ENCODE measurements around the gene SHROOM3.

SHROOM3 gene

DNA sequence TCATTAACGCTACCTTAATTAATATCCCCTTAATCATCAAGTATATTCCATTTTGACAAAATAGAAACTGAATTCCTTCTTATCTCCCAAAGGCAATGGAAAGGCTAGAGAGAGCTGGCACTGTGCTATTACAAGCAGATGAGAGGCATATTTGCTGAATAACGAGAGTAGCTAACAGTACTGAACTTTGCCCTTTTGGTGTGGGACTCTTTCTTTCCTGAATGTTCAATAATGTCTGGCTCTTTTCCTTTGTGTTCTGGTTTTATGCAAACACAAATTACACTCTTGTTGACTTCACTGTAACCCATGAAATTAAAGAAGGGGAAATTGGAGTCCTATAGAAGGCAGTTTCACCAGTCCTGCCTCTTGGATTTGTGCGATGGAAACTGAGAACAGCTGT, 63.5 kb downstream of the SHROOM3 start:
- DNase-seq: no peak

DNA sequence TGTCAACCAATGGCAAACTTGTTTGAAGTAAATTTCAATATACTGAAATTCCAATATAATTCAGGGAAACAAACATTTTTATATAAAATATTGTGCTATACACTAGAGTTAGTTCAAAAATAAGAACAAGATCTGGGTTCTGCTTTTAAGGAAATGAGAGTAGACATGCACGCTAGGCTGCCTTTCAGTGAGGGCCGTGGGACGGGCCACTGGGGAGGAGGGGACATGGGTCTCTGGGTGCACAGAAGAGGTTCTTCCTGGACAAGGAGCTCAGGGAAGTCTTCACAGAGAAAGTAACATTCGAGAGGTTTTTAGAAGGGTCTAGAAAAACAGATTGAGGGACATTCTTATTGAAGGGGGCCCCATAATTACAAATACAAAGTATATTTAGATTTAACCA, 64.4 kb downstream of the SHROOM3 start:
- DNase-seq: no peak

DNA sequence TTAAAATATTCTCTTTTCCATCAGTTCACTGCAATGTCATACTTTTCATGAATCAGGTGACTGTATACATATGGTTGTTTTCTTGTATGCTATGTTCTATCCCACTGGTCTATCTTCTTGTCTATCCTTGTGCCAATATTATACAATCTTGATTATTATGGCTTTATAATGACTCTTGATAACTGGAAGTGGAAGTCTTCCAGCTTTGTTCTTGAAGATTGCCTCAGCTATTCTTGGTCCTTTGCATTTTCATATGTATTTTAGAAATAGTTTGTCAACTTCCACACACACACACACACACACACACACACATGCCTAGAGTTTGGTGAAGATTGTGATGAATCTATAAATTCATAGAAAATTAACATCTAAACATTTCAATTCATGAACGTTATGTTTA, 67.9 kb downstream of the SHROOM3 start:
- no peak for DNase-seq

DNA sequence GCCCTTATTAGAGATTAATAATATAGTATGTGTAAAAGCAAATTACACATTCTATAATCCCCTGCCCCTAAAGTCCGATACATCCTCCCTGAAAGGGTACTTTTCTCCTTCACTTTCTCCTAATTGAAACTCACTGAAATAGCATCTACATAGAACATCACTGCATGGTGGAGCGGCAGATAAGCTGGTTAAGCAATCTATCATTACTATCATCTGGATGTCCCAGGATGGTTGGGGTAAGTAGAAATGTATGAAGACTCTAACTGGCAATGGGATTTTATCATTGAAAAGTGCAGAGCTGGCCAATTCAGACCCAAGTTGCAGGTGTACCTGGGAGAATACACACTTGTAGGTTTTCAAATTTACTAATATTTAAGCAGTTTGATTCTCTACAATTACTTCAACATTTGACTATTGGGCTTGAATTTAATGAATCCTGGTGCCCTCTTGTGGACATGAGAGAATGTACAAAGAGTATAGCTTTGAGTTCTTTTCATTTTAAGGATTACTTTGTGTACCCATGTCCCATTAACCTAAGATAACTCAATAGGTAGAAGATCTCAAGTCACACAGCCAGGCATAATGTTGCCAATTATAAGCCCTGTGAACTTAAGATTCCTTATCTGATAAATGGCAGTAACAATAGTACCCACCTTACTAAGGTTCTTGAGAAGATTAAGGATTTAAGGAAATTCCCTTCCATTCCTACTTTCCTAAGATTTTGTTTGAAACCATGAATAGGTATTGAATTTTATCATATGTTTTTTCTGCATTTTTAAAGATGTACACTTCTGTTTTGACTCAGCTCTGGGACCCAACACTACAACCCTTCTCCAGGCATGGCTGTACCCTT, 69.8 kb downstream of the SHROOM3 start:
- peak; percentile 36 to 43 for DNase-seq

DNA sequence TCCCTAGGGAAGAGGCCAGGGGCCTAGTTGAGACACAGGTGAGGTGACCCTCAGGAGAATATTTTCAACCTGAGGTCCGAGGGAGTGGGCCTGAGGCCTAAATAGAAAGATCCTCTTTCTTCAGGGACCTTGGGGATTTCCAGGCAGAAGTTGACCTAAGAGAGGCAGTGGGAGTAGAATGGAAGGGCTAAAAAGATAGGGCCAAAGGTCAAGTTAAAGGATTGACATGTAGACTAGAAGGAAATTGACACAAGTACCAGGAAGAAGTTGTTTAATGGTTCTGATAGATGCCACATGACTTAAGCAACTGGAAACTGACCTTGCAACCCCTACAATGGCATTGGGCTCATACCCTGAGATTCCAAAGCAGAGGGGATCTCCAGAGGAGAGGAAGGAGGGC, 76.9 kb downstream of the SHROOM3 start:
- no peak for DNase-seq

DNA sequence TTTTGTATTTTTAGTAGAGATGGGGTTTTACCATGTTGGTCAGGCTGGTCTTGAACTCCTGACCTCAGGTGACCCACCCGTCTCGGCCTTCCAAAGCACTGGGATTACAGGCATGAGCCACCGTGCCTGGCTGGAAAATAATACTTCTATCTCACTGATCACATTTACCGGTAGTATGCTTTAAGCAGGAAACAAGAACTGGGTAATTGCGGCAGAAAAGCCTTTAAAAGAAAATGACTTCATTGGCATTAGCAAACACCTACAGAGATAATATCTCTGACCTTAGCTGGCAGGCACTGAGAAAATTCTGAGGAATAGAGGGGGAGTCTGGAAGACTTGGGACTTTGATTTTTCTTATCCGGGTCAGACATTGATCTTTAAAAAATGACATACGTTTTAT, 78.5 kb downstream of the SHROOM3 start:
- DNase-seq: no peak

DNA sequence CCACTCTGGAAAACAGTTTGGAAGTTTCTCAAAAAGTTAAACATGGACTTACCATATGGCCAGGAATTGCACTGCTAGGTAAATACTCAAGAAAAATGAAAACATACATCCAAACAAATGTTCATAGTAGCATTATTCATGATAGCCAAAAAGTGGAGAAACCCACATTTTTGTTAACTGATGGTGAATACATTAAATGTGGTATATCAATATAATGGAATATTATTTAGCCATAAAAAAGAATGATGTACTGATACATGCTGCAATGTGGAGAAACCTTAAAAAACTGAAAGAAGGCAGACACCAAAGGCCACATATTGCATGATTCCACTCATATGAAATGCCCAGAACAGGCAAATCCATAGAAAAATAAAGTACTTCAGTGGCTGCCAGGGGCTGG, 79.1 kb downstream of the SHROOM3 start:
- DNase-seq: no peak

DNA sequence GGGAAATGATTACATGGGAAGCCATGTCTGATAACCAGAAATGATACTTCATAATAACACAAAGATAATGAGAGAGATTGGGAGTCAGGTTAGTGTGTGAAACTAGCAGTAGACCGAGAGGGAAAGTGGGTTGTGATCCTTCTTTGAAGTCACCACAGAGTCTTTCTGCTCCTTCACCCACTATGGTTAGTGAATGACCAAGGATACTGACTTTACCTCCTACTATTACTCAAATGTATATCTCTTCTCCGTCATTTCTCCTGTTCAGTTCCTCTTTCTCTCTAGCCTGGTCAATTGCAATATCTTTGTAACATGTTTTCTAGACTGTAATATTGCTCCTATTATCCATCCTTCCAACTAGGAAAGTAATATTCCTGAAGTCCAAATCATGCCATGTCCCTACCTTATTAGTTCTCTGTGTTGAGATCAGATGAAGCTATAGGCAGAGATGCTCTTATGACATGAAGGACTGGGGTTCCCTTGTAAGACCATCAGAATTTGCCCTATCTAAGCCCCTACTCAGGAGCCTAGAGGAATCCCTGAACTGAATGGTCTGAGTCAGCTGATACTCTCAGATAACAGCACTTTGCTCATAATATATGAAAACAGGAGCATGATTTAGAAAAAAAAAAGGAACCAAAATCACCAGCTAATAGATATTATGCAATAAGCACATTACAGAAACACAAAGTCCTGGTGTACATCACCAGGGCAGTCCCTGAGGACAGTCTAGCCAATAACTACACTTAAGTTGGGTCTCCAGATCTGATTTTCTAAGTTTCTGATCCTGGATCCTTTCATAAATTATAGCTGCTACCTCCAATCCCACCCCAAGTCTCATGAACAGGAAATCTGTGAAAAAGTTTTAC, 81.2 kb downstream of the SHROOM3 start:
- DNase-seq: no peak

DNA sequence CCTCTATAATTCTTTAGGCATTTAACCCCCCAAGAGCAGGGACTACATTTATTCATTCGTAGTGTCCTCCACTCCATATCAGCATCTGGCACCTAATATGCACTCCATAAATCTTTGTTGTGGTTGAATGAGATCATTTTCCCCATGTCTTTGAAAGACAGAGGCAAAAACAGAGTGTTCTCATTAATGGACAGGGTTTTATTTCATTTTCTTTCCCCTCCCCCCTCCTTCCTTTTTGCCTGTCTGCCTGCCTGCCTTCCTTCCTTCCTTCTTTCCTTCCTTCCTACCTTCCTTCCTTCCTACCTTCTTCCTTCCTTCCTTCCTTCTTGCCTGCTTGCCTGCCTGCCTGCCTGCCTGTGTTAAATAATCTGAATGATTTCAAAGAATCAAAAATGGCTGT, 83.2 kb downstream of the SHROOM3 start:
- DNase-seq: no peak

DNA sequence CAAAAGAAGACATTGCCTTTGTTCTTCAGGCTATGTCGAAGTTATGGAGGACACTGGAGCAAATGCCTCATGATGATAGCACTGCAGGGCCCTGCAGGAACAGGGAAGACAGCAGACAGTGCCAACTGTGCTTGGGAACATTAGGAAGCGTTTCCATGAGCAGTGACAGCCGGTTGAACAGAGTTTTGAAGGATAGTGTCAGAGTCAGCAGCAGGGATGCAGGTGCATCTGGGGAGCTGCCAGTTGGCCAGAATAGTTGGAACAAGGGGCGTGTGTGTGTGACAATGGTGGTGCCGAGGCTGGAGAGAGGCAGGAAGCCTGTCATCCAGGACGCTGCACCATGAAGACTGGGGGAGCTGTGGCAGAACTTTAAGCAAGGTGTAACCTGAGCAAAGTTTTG, 88.6 kb downstream of the SHROOM3 start:
- no peak for DNase-seq

DNA sequence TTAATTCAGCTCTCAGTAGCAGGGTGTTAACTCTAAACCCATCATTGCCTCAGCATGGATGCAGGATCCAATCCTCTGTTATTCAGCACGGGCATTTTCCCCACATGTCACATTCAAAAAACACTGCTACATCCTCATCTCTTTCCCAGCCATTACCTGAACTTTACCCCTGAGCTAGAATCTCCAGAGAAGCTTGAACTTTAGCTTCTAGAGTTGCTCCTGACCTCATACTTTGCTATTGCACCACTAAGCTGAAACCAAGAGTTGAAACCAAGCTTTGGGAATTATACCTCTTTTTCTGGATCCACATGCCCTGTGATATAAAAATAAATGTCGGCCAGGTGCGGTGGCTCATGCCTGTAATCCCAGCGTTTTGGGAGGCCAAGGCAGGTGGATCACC, 90.7 kb downstream of the SHROOM3 start:
- DNase-seq: no peak

DNA sequence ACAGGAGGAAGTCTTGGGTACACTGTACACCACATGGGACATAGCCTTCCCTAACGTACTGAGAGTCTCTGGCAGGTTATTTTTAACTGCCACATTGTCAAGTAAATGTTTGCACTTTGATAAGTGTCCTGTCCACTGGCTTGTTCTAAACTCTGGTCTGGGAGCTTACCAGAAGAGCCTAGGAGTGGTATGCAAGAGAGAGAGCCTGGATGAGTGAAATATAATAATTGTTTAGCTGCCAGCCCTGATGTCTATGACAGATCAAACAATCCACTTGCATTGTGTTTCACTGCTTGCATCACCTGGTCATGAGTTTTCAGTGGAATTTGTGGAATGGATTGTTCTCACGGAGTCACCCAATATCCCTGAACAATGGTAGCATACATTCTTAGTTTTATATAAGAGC, 91.6 kb downstream of the SHROOM3 start:
- DNase-seq: no peak

DNA sequence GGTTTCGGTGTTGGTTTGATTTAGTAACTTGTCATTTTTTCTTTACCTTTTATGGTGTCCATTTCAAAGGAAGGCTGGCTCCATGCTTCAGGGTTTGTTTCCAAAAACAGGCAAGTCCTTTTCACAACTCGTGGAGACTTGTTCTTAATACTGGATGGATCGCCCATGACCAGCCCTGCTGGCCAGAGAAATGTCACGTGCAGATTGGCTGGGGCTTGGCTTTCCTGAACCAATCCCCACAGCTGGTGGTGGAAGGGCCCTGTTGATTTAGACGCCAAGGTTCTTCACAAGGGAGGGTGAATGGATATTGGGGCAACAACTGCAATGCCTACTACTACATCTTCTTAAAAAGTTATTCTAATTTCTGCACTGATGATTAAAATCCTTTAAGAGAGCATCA, 92.6 kb downstream of the SHROOM3 start:
- DNase-seq: no peak

DNA sequence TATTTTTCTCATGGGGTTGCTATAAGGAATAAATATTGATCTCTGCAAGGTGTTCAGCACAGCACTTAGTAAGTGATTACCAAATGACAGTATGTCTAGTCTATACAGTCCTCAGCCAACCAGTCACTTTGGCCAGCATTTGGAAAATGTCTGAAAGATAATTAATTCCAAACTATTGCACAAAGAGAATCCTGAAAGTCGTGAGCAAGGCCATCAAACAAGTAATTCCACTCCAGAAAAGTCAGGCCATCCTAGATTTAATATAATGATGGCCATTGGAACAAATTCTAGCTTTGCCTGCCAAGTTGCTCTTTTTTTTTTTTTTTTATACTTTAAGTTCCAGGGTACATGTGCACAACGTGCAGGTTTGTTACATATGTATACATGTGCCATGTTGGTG, 96.6 kb downstream of the SHROOM3 start:
- DNase-seq: no peak

DNA sequence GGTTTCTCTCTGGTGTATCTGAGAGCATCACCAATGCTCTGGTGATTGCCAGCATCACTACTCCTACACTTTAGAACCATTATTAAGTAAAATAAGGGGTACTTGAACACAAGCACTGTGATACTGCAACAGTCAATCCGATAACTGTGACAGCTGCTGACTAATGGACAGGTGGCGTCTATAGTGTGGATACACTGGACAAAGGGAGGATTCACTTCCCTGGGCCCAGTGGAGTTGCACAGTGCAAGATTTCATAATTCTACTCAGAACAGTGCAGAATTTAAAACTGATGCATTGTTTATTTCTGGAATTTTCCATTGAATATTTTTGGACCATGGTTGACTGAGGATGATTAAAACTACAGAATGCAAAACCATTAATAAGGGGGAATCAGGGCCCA, 97.8 kb downstream of the SHROOM3 start:
- DNase-seq: no peak

DNA sequence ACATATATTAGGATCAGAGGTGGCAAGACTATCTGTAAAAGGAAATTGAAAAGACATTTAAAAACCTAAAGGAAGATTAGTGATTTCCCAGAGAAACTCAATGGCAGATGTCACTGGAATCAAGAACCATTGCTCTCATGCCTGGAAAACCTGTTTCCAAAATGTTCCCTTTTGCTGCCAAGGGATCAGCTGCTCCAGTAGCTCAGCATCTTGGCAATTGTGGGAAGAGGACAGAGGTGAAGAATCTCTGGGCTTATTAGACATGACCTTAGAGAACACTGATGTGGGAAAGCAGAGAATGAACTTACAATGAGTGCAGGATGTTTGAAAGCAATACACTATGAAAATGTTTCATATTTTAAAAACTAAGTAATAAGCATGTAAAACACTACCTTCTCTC, 98.3 kb downstream of the SHROOM3 start:
- peak in 1 of 2 experiments; percentile 47 for DNase-seq

DNA sequence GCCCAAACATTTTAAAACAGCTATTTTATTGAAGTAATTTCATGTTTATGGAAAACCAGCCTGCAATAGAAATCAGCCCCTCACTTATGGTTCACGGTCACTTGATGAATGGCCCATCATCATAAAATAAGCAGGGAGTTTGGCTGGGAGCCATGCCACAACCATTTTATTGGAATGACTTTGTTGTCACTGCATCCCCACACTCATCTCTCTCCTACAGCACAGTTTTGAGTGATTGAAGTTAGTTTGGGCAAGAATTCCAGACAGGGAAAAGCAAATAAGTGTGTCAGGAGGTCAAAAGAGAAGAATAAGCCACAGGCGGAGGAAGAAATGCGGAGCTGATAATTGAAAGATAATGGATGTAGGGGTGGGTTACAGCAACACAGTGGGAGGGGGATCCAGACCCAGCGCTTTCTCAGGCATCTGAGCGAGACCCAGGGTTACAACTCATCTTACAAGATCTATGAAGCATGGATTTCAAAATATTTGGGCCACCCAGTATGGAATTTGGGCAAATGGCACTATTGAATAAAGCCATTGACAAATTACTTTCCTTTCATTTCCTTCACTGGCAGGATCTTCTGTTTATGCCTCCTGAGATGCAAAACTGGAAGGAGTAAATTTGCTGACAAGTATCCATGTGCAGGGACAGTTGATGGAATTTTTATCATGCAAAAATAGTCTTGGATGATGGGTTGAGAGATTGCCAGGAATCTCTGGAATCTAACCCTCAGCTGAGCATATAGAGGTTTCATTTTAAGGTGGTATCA, 100.8 kb downstream of the SHROOM3 start:
- no peak for DNase-seq

DNA sequence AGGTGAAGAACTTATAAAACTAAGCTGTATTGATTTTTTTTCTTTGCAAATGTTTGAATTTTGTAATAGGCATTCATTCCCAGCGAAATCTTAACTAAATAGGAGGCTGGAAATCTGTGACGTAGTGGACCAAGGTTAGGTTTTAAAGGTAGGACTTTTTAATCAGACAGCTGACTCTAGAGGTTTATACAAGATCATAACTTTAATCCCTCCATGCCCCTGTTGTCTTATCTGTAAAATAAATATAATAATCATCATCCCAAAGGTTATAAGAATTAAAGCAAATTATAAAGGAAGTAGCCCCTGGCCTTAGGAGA, 101.3 kb downstream of the SHROOM3 start:
- DNase-seq: no peak

DNA sequence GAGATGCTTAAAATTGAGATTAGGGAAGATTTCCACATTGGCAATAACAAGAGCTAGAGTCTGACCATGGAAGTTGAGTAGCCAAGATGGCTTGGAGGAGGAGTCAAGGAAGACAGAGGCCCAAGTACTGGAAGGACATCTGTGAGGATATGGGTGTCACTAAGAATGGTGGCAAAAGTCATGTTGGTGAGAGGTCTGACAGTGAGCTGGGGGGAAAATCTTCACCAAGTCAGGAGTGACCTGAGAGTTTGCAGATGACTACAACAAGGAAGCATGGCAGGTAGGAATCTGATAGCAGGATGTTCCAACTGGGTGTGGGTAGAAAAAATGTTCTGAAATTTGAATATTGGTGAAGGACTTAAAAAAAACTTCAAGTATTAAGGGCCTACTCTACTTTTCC, 103.3 kb downstream of the SHROOM3 start:
- no peak for DNase-seq

DNA sequence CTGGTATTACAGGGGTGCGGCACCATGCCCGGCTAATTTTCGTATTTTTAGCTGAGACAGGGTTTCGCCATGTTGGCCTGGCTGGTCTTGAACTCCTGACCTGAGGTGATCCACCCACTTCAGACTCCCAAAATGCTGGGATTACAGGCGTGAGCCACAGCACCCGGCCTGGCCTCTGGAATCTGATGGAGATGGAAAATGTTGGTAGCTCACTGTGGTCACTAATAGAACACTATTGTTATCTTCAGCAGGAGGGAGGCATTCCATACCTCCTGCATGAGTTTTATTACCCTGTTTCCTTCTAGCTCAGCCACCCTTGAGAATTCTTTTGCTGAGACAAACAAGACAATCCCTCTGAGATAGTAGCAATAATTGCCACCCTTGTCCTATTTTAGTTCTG, 105.0 kb downstream of the SHROOM3 start:
- no peak for DNase-seq

DNA sequence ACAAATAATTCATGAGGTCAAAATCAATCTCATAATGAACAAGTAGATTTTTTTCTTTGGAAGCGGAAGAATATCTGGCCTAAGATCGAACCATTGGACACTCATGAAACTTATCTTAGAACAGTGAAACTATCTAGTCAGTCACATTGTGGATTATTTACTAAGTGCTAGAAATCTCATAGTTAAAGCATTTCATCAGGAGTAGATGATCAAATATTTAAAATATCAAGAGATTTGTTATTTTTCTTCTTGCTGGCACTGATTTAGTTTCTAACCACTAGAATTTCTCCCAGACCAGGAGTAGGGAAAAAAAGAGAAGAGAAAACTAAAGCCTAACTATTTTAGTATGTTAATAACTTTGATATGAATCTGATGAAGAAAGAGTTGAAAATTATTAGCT, 105.5 kb downstream of the SHROOM3 start:
- no peak for DNase-seq

DNA sequence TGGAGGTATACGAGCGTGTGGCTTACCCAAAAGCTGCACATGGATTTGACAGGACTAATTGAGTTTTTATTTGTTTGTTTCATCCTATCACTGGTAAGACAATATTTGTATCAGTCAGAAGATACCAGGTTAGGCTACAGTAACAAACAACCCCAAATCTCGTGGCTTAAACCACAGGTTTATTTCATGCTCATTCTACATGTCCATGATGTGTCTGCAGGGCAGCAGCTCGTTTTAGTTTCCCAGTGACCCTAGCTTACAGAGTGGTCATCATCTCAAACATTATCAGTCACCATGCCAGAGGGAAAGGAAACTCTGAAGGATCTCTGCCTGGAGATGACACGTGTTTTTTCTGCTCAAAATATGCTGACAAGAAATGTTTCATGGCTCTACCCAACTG, 108.3 kb downstream of the SHROOM3 start:
- DNase-seq: no peak

DNA sequence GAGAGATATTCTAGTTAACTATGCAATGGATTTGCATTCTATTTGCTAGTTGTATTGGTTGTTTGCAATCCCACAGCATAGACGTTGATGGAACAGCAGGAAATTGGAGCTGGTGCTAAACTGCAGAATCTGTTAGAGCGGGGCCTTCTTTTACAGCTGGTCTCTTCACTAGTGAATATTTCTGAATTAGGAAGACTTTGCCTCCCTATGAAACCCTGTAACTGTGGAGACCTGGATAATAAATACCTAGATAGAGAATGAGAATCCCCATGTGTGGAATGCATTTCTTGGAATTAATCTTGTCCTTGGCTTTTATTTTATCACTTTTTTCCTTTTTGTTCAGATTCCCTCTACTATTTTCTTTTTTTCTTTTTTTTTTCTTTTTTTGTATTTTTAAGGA, 109.7 kb downstream of the SHROOM3 start:
- DNase-seq: no peak

Data from NCI-H446 (cell line).